ENCODE data around the gene S100A2. TPM values are rescaled to one million over a fixed set of nuclear protein-coding genes. Genes with fewer than 3 reads are reported as not detected.

Gene S100A2
- total and polyA plus RNA-seq, 2 of the 13 experiments (the other 11 are each of a cell fraction or from before 2014, with no cell fraction given) = 1.2 TPM

DNA sequence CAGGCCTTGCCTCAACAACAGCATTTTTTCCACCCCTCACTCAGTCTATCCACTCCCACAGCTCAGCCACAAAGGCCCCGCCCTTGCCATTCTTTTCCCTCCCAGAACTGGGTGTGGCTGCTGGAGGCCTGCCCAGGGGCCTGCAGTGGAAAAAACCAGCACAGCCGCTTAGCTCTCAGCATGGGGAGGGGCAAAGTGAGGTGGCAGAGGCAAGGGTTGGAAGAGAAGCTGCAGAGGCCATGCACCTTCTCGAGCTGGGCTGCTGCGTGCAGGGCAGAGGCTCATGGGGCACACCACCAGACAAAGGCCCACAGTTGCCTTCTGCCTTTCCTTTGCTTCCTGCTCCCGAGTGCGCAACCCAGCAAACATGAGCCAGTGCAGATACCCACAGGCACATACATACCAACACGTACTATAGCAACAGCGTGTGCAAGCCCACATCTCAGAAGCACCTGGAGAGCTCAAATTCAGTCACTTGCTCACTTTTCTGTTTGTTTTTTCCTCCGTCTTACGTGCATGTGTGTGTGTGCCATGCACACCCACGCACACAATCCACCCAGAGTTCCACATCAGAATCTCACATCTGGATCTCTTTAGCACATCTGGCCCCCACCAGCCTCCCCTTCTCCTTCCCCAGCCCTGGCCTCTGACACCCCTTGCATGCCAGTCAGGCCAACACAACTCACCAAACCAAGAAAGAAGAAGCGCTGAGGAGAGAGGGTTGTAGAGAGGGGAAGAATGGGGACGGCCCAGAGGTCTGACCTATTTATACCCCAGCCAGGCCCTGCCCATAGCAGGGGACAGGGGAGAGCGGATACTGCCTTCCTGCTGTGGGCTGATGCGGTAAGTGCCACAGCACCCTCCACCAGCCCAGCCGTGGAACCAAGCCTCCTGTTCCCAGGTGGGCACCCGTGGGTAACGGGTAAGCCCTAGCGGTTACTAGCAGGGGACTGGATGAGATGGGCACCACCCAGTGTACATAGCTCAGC, 20.3 kb downstream of the S100A2 start, which contains the start of gene S100A4 (continued):
- TF ChIP-seq ZNF34 (CRISPR knock-in tag; IDR thresholded peaks at IDR 0.05; ENCODE audit: borderline replicate concordance) (no peak), FOXC1 (CRISPR knock-in tag; IDR thresholded peaks at IDR 0.05; ENCODE audit: borderline replicate concordance) (peak; percentile 34; the same call in 1 of the 2 replicates), MBD4 (IDR thresholded peaks at IDR 0.05; ENCODE audit: borderline replicate concordance, low read length) (no peak), SMARCC2 (IDR thresholded peaks at IDR 0.05) (no peak), NONO (IDR thresholded peaks at IDR 0.05) (no peak), NONO (CRISPR knock-in tag; conservative IDR thresholded peaks at IDR 0.05) (no peak), ZNF549 (CRISPR knock-in tag; IDR thresholded peaks at IDR 0.05) (no peak), CREB1 (IDR thresholded peaks at IDR 0.05) (no peak), CREB1 (CRISPR knock-in tag; IDR thresholded peaks at IDR 0.05) (no peak), ETV5 (CRISPR knock-in tag; IDR thresholded peaks at IDR 0.05; ENCODE audit: borderline replicate concordance) (peak; percentile 15; the same call in 1 of the 2 replicates), ZNF235 (CRISPR knock-in tag; IDR thresholded peaks at IDR 0.05; ENCODE audit: borderline replicate concordance) (no peak), KDM4B (CRISPR knock-in tag; IDR thresholded peaks at IDR 0.05) (no peak), SMAD3 (CRISPR knock-in tag; IDR thresholded peaks at IDR 0.05) (no peak), ZNF552 (CRISPR knock-in tag; IDR thresholded peaks at IDR 0.05; ENCODE audit: borderline replicate concordance) (no peak), BORCS8-MEF2B (CRISPR knock-in tag; IDR thresholded peaks at IDR 0.05) (peak; percentile 84; the same call in 1 of the 2 replicates)
- TF ChIP-seq, protein P1, sequence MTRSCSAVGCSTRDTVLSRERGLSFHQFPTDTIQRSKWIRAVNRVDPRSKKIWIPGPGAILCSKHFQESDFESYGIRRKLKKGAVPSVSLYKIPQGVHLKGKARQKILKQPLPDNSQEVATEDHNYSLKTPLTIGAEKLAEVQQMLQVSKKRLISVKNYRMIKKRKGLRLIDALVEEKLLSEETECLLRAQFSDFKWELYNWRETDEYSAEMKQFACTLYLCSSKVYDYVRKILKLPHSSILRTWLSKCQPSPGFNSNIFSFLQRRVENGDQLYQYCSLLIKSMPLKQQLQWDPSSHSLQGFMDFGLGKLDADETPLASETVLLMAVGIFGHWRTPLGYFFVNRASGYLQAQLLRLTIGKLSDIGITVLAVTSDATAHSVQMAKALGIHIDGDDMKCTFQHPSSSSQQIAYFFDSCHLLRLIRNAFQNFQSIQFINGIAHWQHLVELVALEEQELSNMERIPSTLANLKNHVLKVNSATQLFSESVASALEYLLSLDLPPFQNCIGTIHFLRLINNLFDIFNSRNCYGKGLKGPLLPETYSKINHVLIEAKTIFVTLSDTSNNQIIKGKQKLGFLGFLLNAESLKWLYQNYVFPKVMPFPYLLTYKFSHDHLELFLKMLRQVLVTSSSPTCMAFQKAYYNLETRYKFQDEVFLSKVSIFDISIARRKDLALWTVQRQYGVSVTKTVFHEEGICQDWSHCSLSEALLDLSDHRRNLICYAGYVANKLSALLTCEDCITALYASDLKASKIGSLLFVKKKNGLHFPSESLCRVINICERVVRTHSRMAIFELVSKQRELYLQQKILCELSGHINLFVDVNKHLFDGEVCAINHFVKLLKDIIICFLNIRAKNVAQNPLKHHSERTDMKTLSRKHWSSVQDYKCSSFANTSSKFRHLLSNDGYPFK (CRISPR knock-in tag; IDR thresholded peaks at IDR 0.05; ENCODE audit: borderline replicate concordance) = no peak
- TF ChIP-seq, protein P2, sequence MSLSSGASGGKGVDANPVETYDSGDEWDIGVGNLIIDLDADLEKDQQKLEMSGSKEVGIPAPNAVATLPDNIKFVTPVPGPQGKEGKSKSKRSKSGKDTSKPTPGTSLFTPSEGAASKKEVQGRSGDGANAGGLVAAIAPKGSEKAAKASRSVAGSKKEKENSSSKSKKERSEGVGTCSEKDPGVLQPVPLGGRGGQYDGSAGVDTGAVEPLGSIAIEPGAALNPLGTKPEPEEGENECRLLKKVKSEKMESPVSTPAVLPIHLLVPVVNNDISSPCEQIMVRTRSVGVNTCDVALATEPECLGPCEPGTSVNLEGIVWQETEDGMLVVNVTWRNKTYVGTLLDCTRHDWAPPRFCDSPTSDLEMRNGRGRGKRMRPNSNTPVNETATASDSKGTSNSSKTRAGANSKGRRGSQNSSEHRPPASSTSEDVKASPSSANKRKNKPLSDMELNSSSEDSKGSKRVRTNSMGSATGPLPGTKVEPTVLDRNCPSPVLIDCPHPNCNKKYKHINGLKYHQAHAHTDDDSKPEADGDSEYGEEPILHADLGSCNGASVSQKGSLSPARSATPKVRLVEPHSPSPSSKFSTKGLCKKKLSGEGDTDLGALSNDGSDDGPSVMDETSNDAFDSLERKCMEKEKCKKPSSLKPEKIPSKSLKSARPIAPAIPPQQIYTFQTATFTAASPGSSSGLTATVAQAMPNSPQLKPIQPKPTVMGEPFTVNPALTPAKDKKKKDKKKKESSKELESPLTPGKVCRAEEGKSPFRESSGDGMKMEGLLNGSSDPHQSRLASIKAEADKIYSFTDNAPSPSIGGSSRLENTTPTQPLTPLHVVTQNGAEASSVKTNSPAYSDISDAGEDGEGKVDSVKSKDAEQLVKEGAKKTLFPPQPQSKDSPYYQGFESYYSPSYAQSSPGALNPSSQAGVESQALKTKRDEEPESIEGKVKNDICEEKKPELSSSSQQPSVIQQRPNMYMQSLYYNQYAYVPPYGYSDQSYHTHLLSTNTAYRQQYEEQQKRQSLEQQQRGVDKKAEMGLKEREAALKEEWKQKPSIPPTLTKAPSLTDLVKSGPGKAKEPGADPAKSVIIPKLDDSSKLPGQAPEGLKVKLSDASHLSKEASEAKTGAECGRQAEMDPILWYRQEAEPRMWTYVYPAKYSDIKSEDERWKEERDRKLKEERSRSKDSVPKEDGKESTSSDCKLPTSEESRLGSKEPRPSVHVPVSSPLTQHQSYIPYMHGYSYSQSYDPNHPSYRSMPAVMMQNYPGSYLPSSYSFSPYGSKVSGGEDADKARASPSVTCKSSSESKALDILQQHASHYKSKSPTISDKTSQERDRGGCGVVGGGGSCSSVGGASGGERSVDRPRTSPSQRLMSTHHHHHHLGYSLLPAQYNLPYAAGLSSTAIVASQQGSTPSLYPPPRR (CRISPR knock-in tag; IDR thresholded peaks at IDR 0.05; ENCODE audit: borderline replicate concordance) = no peak
- TF ChIP-seq, protein P3, sequence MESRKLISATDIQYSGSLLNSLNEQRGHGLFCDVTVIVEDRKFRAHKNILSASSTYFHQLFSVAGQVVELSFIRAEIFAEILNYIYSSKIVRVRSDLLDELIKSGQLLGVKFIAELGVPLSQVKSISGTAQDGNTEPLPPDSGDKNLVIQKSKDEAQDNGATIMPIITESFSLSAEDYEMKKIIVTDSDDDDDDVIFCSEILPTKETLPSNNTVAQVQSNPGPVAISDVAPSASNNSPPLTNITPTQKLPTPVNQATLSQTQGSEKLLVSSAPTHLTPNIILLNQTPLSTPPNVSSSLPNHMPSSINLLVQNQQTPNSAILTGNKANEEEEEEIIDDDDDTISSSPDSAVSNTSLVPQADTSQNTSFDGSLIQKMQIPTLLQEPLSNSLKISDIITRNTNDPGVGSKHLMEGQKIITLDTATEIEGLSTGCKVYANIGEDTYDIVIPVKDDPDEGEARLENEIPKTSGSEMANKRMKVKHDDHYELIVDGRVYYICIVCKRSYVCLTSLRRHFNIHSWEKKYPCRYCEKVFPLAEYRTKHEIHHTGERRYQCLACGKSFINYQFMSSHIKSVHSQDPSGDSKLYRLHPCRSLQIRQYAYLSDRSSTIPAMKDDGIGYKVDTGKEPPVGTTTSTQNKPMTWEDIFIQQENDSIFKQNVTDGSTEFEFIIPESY (CRISPR knock-in tag; IDR thresholded peaks at IDR 0.05) = no peak

Data from HepG2 (cell line).